Endodermal cell (in vitro differentiated cells): Measurements from ENCODE around the gene MAP7. TPM values are rescaled to one million over a fixed set of nuclear protein-coding genes. Genes with fewer than 3 reads are reported as not detected.
"Not testable (repeated sequence)": the region's sequence is repeated elsewhere in the genome, so short reads cannot be mapped to it uniquely, and the experiment has no call there.

Source experiments
- DNase-seq: peaks from one replicate; pipeline ENCODE4 v3.0.0-alpha.2; 2017
- H3K27ac ChIP-seq: 2 replicates; pipeline ENCODE4 v1.5.1; 2013; ENCODE audit warnings: mild to moderate bottlenecking, low read depth, low read length, moderate library complexity
- H3K27me3 ChIP-seq: 2 replicates; pipeline ENCODE4 v1.6.1; 2013; ENCODE audit warnings: mild to moderate bottlenecking, low read length, moderate library complexity; ENCODE audit not compliant: insufficient read depth, control insufficient read depth, poor library complexity, severe bottlenecking
- H3K36me3 ChIP-seq: 2 replicates; pipeline ENCODE4 v1.7.0; 2013; ENCODE audit warnings: mild to moderate bottlenecking, low read length, moderate library complexity; ENCODE audit not compliant: control insufficient read depth, insufficient read depth
- H3K4me1 ChIP-seq: one replicate; pipeline ENCODE4 v1.7.0; 2013; ENCODE audit warnings: low read length; ENCODE audit not compliant: control insufficient read depth, insufficient read depth
- H3K4me3 ChIP-seq: 2 replicates; pipeline ENCODE4 v1.5.1; 2013; ENCODE audit warnings: mild to moderate bottlenecking, low read length, moderate library complexity
- H3K9ac ChIP-seq: 2 replicates; pipeline ENCODE4 v1.6.1; 2013; ENCODE audit warnings: mild to moderate bottlenecking, low read length, moderate library complexity; ENCODE audit not compliant: poor library complexity, severe bottlenecking; ENCODE audit errors: extremely low read depth
- H3K9me3 ChIP-seq: 2 replicates; pipeline ENCODE4 v1.6.1; 2013; ENCODE audit warnings: mild to moderate bottlenecking, low read length, moderate library complexity; ENCODE audit not compliant: control insufficient read depth
- H3K27ac Mint-ChIP-seq: 2 replicates; pipeline ENCODE4 v1.8.0; 2020; ENCODE audit warnings: mixed read lengths
- H3K27me3 Mint-ChIP-seq: 2 replicates; pipeline ENCODE4 v1.8.0; 2021; ENCODE audit warnings: mild to moderate bottlenecking, mixed read lengths; ENCODE audit not compliant: insufficient read depth
- H3K36me3 Mint-ChIP-seq: 2 replicates; pipeline ENCODE4 v1.8.0; 2020; ENCODE audit warnings: low read depth, mixed read lengths
- H3K4me1 Mint-ChIP-seq: 2 replicates; pipeline ENCODE4 v1.8.0; 2020; ENCODE audit warnings: mixed read lengths
- H3K4me3 Mint-ChIP-seq: 2 replicates; pipeline ENCODE4 v1.8.0; 2020; ENCODE audit warnings: mild to moderate bottlenecking, moderate library complexity, mixed read lengths
- H3K9me3 Mint-ChIP-seq: 2 replicates; pipeline ENCODE4 v1.8.0; 2020; ENCODE audit warnings: mild to moderate bottlenecking, mixed read lengths
- WGBS, 2 experiments: methylation state at CpG; one replicate each; pipeline versions ENCODE4 v1.1.5 to v1.1.7; 2013; ENCODE audit warnings: missing lambda C conversion rate in 2 of 2, mixed read lengths in 1 of 2; ENCODE audit not compliant: insufficient coverage in 1 of 2, insufficient read length in 1 of 2; 5-methylcytosine and 5-hydroxymethylcytosine counted together
- total RNA-seq, 2 donors: library from RNA; stranded (reverse); fragmentation: NEBNext Ultra II Directional in 1 of 2; extraction: Animal tissue kit (Norgen Biotek cat#: 25700) in 1 of 2; gene quantifications; 2 replicates in 1 of 2; 3 replicates in 1 of 2; pipeline ENCODE4 v1.2.1, GENCODE V29; 2021
- TF ChIP-seq, protein P1 (sequence below): fragments of 200-600 bp; sonication (generic); conservative IDR thresholded peaks from 2 replicates; pipeline ENCODE4 v1.5.0; 2021; ENCODE audit warnings: antibody characterized with exemption, mild to moderate bottlenecking

The MAP7 gene
- total RNA-seq, 2 donors from 2014 or later = 42.4 to 48.7 TPM

DNA sequence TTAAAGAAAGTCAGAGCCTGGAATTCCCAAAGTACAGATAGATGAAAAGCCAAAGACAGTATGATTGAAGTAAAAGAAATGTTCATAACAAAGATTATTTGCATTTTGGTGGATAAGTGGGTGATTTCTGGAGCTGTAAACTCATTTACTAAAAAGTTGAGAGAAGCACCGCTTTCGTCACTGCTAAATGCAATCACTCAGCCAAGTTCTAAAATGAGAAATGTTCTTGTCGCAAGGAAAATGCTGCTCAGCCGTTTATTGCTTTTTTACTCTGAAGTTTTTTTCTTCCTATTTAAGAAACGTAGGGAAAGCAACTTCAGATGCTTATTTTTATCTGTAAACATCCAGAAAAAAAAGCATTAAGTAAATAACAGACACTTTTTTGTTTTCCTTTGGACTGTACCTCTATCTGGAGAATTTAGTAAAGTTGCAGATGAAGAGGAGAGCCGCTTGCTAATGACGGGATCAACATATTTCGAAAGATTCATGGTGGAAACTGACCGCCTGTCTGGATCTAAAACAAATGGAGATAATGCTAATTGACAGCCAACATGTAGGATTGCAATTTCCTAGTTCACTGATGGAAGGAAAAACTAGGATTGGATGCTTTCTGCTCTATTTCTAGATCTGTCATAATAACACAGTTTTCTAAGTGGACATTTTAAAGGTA lies 166.8 kb downstream of the MAP7 start:
- H3K4me3 Mint-ChIP-seq = no peak overlapping the region
- Histone ChIP-seq H3K9ac (no peak overlapping the region), H3K36me3 (peaks cover 4% of the 10 kb centered on the region), H3K9me3 (no peaks in the 10 kb centered on the region), H3K27ac (no peak overlapping the region), H3K4me3 (no peak overlapping the region), H3K4me1 (peaks cover 3% of the 10 kb centered on the region), H3K27me3 (no peaks in the 10 kb centered on the region)
- peaks cover 20% of the 10 kb centered on the region for H3K36me3 Mint-ChIP-seq
- DNase-seq = no peak
- TF ChIP-seq, protein P1, sequence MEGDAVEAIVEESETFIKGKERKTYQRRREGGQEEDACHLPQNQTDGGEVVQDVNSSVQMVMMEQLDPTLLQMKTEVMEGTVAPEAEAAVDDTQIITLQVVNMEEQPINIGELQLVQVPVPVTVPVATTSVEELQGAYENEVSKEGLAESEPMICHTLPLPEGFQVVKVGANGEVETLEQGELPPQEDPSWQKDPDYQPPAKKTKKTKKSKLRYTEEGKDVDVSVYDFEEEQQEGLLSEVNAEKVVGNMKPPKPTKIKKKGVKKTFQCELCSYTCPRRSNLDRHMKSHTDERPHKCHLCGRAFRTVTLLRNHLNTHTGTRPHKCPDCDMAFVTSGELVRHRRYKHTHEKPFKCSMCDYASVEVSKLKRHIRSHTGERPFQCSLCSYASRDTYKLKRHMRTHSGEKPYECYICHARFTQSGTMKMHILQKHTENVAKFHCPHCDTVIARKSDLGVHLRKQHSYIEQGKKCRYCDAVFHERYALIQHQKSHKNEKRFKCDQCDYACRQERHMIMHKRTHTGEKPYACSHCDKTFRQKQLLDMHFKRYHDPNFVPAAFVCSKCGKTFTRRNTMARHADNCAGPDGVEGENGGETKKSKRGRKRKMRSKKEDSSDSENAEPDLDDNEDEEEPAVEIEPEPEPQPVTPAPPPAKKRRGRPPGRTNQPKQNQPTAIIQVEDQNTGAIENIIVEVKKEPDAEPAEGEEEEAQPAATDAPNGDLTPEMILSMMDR = no peak
- peak overlapping the region; percentile 24 for H3K27ac Mint-ChIP-seq
- WGBS, 2 experiments = 88 to 95% methylated on average over 9 of the region's 9 CpGs
- H3K9me3 Mint-ChIP-seq = no peaks in the 10 kb centered on the region
- no peaks in the 10 kb centered on the region for H3K27me3 Mint-ChIP-seq
- peaks cover 7% of the 10 kb centered on the region for H3K4me1 Mint-ChIP-seq

DNA sequence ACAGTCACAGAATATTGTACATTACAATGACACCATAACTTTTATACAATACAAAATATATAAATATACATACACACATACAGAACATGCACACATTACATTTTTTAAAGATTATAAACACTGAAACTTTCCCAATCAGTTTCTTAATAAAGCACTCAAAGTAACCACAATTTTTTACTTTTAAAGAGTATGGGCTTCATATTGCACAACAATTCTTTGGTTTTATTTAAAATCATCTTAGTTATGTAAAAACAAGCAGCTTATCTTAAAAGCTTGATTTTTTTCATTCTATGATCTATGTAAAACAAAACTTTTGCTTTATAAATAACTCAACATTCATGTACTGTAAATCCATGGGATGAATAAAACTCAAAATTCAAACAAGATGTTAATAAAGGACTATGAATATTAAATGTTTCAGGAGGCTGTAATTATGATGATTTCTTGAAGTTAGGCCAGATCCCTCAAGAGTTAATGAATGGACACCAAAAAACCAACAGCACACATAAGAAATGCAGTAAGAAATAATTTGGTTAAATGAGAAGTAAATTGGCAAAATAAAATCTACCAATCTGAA lies 167.5 kb downstream of the MAP7 start:
- Histone ChIP-seq H3K27me3 (no peaks in the 10 kb centered on the region), H3K9ac (no peak overlapping the region), H3K9me3 (no peaks in the 10 kb centered on the region), H3K4me1 (peaks cover 3% of the 10 kb centered on the region), H3K4me3 (no peak overlapping the region), H3K36me3 (peaks cover 4% of the 10 kb centered on the region), H3K27ac (no peak overlapping the region)
- Mint-ChIP-seq H3K9me3 (no peaks in the 10 kb centered on the region), H3K4me3 (no peak overlapping the region), H3K36me3 (peaks cover 18% of the 10 kb centered on the region), H3K27me3 (no peaks in the 10 kb centered on the region), H3K4me1 (peaks cover 7% of the 10 kb centered on the region), H3K27ac (peak overlapping the region; percentile 24)
- TF ChIP-seq, protein P1 = no peak
- DNase-seq = no peak

DNA sequence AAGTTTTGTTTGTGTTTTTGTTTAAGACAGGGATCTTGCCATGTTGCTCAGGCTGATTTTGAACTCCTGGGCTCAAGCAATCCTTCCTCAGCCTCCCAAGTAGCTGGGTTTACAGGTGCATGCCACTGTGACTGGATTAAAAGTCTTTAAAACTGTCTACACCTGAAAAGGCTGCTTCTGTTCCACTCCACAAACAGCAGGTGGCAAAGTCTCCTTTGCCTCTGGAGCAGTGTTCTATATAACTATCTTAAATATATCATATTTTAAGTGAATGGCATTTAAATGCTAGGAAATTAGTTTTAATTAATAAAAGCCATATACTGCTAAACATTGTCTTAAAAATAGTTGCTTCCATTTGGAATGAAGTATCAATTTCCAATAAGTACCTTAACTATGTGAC lies 171.3 kb downstream of the MAP7 start:
- Mint-ChIP-seq H3K9me3 (no peaks in the 10 kb centered on the region), H3K36me3 (peaks cover 17% of the 10 kb centered on the region)

DNA sequence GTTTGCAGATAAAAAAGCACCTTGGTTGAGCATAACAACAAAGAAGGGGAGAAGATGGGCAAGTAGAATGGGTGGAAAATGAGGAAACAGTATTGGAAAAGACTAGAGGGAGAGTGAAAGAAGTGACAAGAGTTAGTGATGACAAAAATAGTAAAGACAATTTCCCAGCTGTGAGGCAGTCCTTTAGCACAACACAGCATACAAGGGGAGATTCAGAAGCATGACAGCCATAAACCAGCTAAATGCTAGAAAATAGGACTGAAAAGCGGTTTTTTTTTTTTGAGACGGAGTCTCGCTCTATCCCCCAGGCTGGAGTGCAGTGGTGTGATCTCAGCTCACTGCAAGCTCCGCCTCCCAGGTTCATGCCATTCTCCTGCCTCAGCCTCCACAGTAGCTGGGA lies 174.4 kb downstream of the MAP7 start:
- H3K27me3 Mint-ChIP-seq, H3K9me3 Mint-ChIP-seq, H3K9ac ChIP-seq, H3K27me3 ChIP-seq, H3K4me1 Mint-ChIP-seq, H3K4me3 ChIP-seq, H3K27ac Mint-ChIP-seq, H3K27ac ChIP-seq, H3K4me1 ChIP-seq, DNase-seq, H3K9me3 ChIP-seq, H3K4me3 Mint-ChIP-seq: not testable (repeated sequence)
- WGBS, 2 experiments = 96 to 100% methylated on average over 2 to 4 of the region's 4 CpGs
- peaks cover 21% of the 10 kb centered on the region for H3K36me3 Mint-ChIP-seq
- peaks cover 12% of the 10 kb centered on the region for H3K36me3 ChIP-seq

More for the DNA sequence above, 171.3 kb downstream of the MAP7 start:
- Mint-ChIP-seq H3K27ac (no peak overlapping the region), H3K4me3 (no peak overlapping the region), H3K27me3 (no peaks in the 10 kb centered on the region), H3K4me1 (peaks cover 5% of the 10 kb centered on the region)
- Histone ChIP-seq H3K27me3 (no peaks in the 10 kb centered on the region), H3K4me1 (peaks cover 2% of the 10 kb centered on the region), H3K9me3 (no peaks in the 10 kb centered on the region), H3K27ac (no peak overlapping the region), H3K9ac (no peak overlapping the region), H3K36me3 (peaks cover 4% of the 10 kb centered on the region), H3K4me3 (no peak overlapping the region)
- DNase-seq = no peak
- TF ChIP-seq, protein P1 = peak; percentile 45
